Lower leg skin (tissue), 4 donors: ENCODE data around the gene HEXD. TPM values are rescaled to one million over a fixed set of nuclear protein-coding genes. Genes with fewer than 3 reads are reported as not detected.
"Not testable (repeated sequence)": the region's sequence is repeated elsewhere in the genome, so short reads cannot be mapped to it uniquely, and the experiment has no call there.

Experiments
- DNase-seq, 2 donors: peaks; one replicate each; pipeline ENCODE4 v3.0.0-alpha.2; 2019; ENCODE audit warnings: low spot score in 2 of 2
- H3K4me3 ChIP-seq: fragments of 200-600 bp; sonication (generic); 2 replicates; pipeline ENCODE4 v1.5.1; 2017; ENCODE audit warnings: mild to moderate bottlenecking, low read depth; ENCODE audit not compliant: poor library complexity, severe bottlenecking
- CTCF ChIP-seq, 3 donors: fragments of 450-650 bp; IDR thresholded peaks; one replicate each; pipeline ENCODE4 v1.5.1; 2016; ENCODE audit warnings: antibody characterized with exemption in 3 of 3, mild to moderate bottlenecking in 3 of 3, moderate library complexity in 2 of 3
- POLR2A ChIP-seq, 2 donors: fragments of 450-650 bp; IDR thresholded peaks; one replicate each; pipeline ENCODE4 v1.6.1; 2016 to 2017; ENCODE audit warnings: antibody characterized with exemption in 2 of 2, mild to moderate bottlenecking in 1 of 2, moderate library complexity in 1 of 2
- WGBS, 2 donors: methylation state at CpG; one replicate each; pipeline ENCODE4 v1.1.5; 2018; 5-methylcytosine and 5-hydroxymethylcytosine counted together
- intact Hi-C: fragments of 100-400 bp; cut with DNase I; formaldehyde crosslinking; loops from one replicate; pipeline ENCODE4 v1.15.0; 2023; ENCODE audit warnings: low total_unique reads
- total RNA-seq, 4 donors: library from RNA; depleted of rRNA; stranded (reverse); fragments of >200 nt; gene quantifications; one replicate each; pipeline ENCODE4 v1.1.0, GENCODE V29; 2016

Gene HEXD
- total RNA-seq, 4 donors from 2014 or later: 30.0 to 47.1 (median 39.3) TPM

- WGBS, 2 donors: 74 to 77% methylated on average over 31 to 41 of the region's 41 CpGs
- no peak overlapping the region for H3K4me3 ChIP-seq
- TF ChIP-seq CTCF (IDR thresholded peaks at IDR 0.05) (no peak), POLR2A (IDR thresholded peaks at IDR 0.05) (no peak)
These were observed 45.7 kb upstream of the HEXD start for GRCh38 chr17:82372249-82373071.

GRCh38 chr17:82373072-82373452 lies 45.1 kb upstream of the HEXD start:
- intact Hi-C loops, H3K4me3 ChIP-seq, DNase-seq: not testable (repeated sequence)
- WGBS, 2 donors: 88 to 91% methylated on average over 10 of the region's 10 CpGs

More at GRCh38 chr17:82372249-82373071, 45.7 kb upstream of the HEXD start:
- no peak for DNase-seq
- intact Hi-C loops: no loop called here

GRCh38 chr17:82373731-82374625 lies 44.2 kb upstream of the HEXD start:
- TF ChIP-seq POLR2A (IDR thresholded peaks at IDR 0.05) (no peak), CTCF (IDR thresholded peaks at IDR 0.05) (no peak)
- intact Hi-C loops: no loop called here
- WGBS, 2 donors: 85 to 87% methylated on average over 25 to 36 of the region's 37 CpGs
- no peak for DNase-seq
- no peak overlapping the region for H3K4me3 ChIP-seq

GRCh38 chr17:82374626-82375331 lies 43.4 kb upstream of the HEXD start:
- no peak overlapping the region for H3K4me3 ChIP-seq
- intact Hi-C loops: no loop called here
- TF ChIP-seq POLR2A (IDR thresholded peaks at IDR 0.05) (no peak), CTCF (IDR thresholded peaks at IDR 0.05) (no peak)
- no peak for DNase-seq
- 50% methylated on average over 64 of the region's 79 CpGs; no CpG with 5 or more reads in 1 of the 2 donors for WGBS, 2 donors

GRCh38 chr17:82375359-82376041 lies 42.6 kb upstream of the HEXD start:
- TF ChIP-seq POLR2A (IDR thresholded peaks at IDR 0.05) (no peak), CTCF (IDR thresholded peaks at IDR 0.05) (no peak)
- DNase-seq: no peak
- H3K4me3 ChIP-seq: no peak overlapping the region
- intact Hi-C loops: no loop called here
- WGBS, 2 donors: 53 to 73% methylated on average over 30 to 43 of the region's 46 CpGs
